IMR-90 (cell line): ENCODE measurements around the gene RINT1. TPM values are rescaled to one million over a fixed set of nuclear protein-coding genes. Genes with fewer than 3 reads are reported as not detected.

Experiments used
- ATAC-seq: fragments of 200-7000 bp; cut with Tn5 transposase; 2 replicates; pipeline ENCODE4 v1.9.1; 2020; ENCODE audit warnings: low read depth, mild to moderate bottlenecking, moderate library complexity
- BruUV-seq: library from RNA; stranded (reverse); fragments of 400-500 nt; replicated peaks from 2 replicates; lab custom pipeline; 2021; lab: Mats Ljungman, UMichigan
- CTCF ChIA-PET: fragments of 300-600 bp; formaldehyde crosslinking; extraction: SDS; loops from one replicate; lab custom pipeline; 2021; ENCODE audit warnings: antibody characterized with exemption; lab: Yijun Ruan, JAX
- POLR2A ChIA-PET: fragments of 300-600 bp; sonication (Branson Sonifier 250); formaldehyde crosslinking; loops from one replicate; lab custom pipeline; 2022; ENCODE audit warnings: antibody characterized with exemption; ENCODE audit not compliant: unreplicated experiment; lab: Charles Lee
- DNase-seq: peaks from one replicate; pipeline ENCODE4 v3.0.0; 2013
- H2AFZ ChIP-seq: replicated peaks from 2 replicates; pipeline ENCODE3; 2013; ENCODE audit warnings: low read length, mild to moderate bottlenecking; ENCODE audit not compliant: poor library complexity
- H2AK5ac ChIP-seq: 2 replicates; pipeline ENCODE4 v1.6.1; 2013; ENCODE audit warnings: low read depth, low read length, inconsistent platforms
- H2AK9ac ChIP-seq: replicated peaks from 2 replicates; pipeline ENCODE3; 2013; ENCODE audit warnings: mild to moderate bottlenecking, low read depth, low read length, moderate library complexity; ENCODE audit not compliant: poor library complexity
- H2BK120ac ChIP-seq: 2 replicates; pipeline ENCODE4 v1.6.1; 2013; ENCODE audit warnings: low read depth, low read length, inconsistent platforms
- H2BK15ac ChIP-seq: 3 replicates; pipeline ENCODE4 v1.6.1; 2013; ENCODE audit warnings: low read depth, low read length, inconsistent platforms
- H2BK20ac ChIP-seq: 2 replicates; pipeline ENCODE4 v1.6.1; 2013; ENCODE audit warnings: low read depth, mild to moderate bottlenecking, inconsistent platforms, low read length, moderate library complexity
- H2BK5ac ChIP-seq: 2 replicates; pipeline ENCODE4 v1.6.1; 2013; ENCODE audit warnings: mild to moderate bottlenecking, low read depth, low read length, inconsistent platforms; ENCODE audit not compliant: poor library complexity, severe bottlenecking
- H3K14ac ChIP-seq: replicated peaks from 2 replicates; pipeline ENCODE4 v1.6.1; 2013; ENCODE audit warnings: low read depth, low read length, inconsistent platforms
- H3K18ac ChIP-seq: 2 replicates; pipeline ENCODE4 v1.6.1; 2013; ENCODE audit warnings: low read depth, low read length, control low read depth
- H3K23ac ChIP-seq: 2 replicates; pipeline ENCODE4 v1.6.1; 2013; ENCODE audit warnings: low read depth, low read length, inconsistent platforms
- H3K27ac ChIP-seq: 2 replicates; pipeline ENCODE4 v1.5.1; 2013; ENCODE audit warnings: mild to moderate bottlenecking, control low read depth, low read length; ENCODE audit not compliant: insufficient read depth
- H3K27me3 ChIP-seq: 2 replicates; pipeline ENCODE4 v1.6.1; 2013; ENCODE audit warnings: low read length; ENCODE audit not compliant: control insufficient read depth, insufficient read depth
- H3K36me3 ChIP-seq: 2 replicates; pipeline ENCODE4 v1.6.1; 2013; ENCODE audit warnings: low read length, mixed read lengths; ENCODE audit not compliant: control insufficient read depth, insufficient read depth
- H3K4ac ChIP-seq: 2 replicates; pipeline ENCODE4 v1.6.1; 2013; ENCODE audit warnings: low read depth, low read length, inconsistent platforms
- H3K4me1 ChIP-seq: 2 replicates; pipeline ENCODE4 v1.6.1; 2013; ENCODE audit warnings: low read length, mixed read lengths; ENCODE audit not compliant: control insufficient read depth, insufficient read depth
- H3K4me2 ChIP-seq: 2 replicates; pipeline ENCODE4 v1.6.1; 2013; ENCODE audit warnings: low read depth, mild to moderate bottlenecking, control low read depth, low read length, moderate library complexity
- H3K4me3 ChIP-seq: 2 replicates; pipeline ENCODE4 v1.5.1; 2013; ENCODE audit warnings: low read depth, mild to moderate bottlenecking, control low read depth, low read length, moderate library complexity; ENCODE audit not compliant: insufficient read depth
- H3K56ac ChIP-seq: 2 replicates; pipeline ENCODE4 v1.6.1; 2013; ENCODE audit warnings: low read length, inconsistent platforms; ENCODE audit not compliant: insufficient read depth; ENCODE audit errors: extremely low read depth
- H3K79me1 ChIP-seq, 2 experiments: 2 replicates each; pipeline ENCODE4 v1.6.1; 2013; ENCODE audit warnings: low read length in 2 of 2, inconsistent platforms in 1 of 2, low read depth in 1 of 2
- H3K9ac ChIP-seq: 2 replicates; pipeline ENCODE4 v1.6.1; 2013; ENCODE audit warnings: low read depth, low read length, control low read depth
- H3K9me1 ChIP-seq: 2 replicates; pipeline ENCODE4 v1.6.1; 2013; ENCODE audit warnings: low read length, inconsistent platforms; ENCODE audit not compliant: insufficient read depth
- H3K9me3 ChIP-seq: 2 replicates; pipeline ENCODE4 v1.6.1; 2013; ENCODE audit warnings: low read length; ENCODE audit not compliant: control insufficient read depth, insufficient read depth
- H4K20me1 ChIP-seq: 2 replicates; pipeline ENCODE4 v1.6.1; 2013; ENCODE audit warnings: low read length, inconsistent platforms; ENCODE audit not compliant: insufficient read depth
- H4K5ac ChIP-seq: 2 replicates; pipeline ENCODE4 v1.6.1; 2013; ENCODE audit warnings: mild to moderate bottlenecking, low read depth, low read length, control low read depth
- H4K8ac ChIP-seq, 2 experiments: 2 replicates each; pipeline ENCODE4 v1.6.1; 2013; ENCODE audit warnings: low read depth in 2 of 2, low read length in 2 of 2, control low read depth in 1 of 2, inconsistent platforms in 1 of 2
- H4K91ac ChIP-seq: 2 replicates; pipeline ENCODE4 v1.6.1; 2013; ENCODE audit warnings: low read depth, low read length, inconsistent platforms; ENCODE audit not compliant: insufficient read depth
- ELK1 ChIP-seq: fragments of 150-350 bp; IDR thresholded peaks from 2 replicates; pipeline ENCODE4 v1.6.1; 2016; ENCODE audit warnings: low read depth, mild to moderate bottlenecking, low read length, moderate library complexity, borderline replicate concordance
- MAFK ChIP-seq: IDR thresholded peaks from 2 replicates; pipeline ENCODE4 v1.6.1; 2012; ENCODE audit warnings: low read depth, low read length, improper control_type of control experiment
- WGBS, 2 experiments: methylation state at CpG; one replicate each; pipeline versions ENCODE4 v1.1.5 to v1.1.7; 2013; ENCODE audit warnings: missing lambda C conversion rate in 2 of 2; ENCODE audit not compliant: insufficient read length in 1 of 2; ENCODE audit errors: extremely low coverage in 2 of 2; 5-methylcytosine and 5-hydroxymethylcytosine counted together
- dilution Hi-C: fragments of 300-500 bp; cut with HindIII; formaldehyde crosslinking; loops from one replicate; pipeline ENCODE4 v1.14.3; 2018; ENCODE audit warnings: low sequenced_read_pairs; ENCODE audit not compliant: unreplicated experiment
- in situ Hi-C: fragments of 300-500 bp; cut with MboI; formaldehyde crosslinking; loops from 3 replicates; pipeline ENCODE4 v1.14.3; 2019; ENCODE audit warnings: low sequenced_read_pairs, inconsistent platforms, mixed read lengths
- intact Hi-C: fragments of 100-400 bp; cut with micrococcal nuclease; formaldehyde crosslinking; loops from 2 replicates; pipeline ENCODE4 v1.10.0; 2022
- polyA plus RNA-seq, 3 experiments: library from polyadenylated mRNA; depleted of rRNA; stranded (reverse); fragments of >200 nt; gene quantifications; 2 replicates each; pipeline ENCODE4 v1.2.3, GENCODE V29; 2012; ENCODE audit warnings: low replicate concordance in 1 of 3
- total RNA-seq: library from RNA; depleted of rRNA; stranded (reverse); fragments of >200 nt; gene quantifications from 2 replicates; pipeline ENCODE4 v1.2.3, GENCODE V29; 2012

The RINT1 gene
- total and polyA plus RNA-seq, 2 of the 4 experiments (the other 2 are of a cell fraction) = 15.9 to 23.1 TPM

- Histone ChIP-seq H3K4me1 (no peaks in the 10 kb centered on the region), H3K4me3 (no peak overlapping the region), H3K9ac (no peak overlapping the region), H3K4ac (no peak overlapping the region), H2BK15ac (no peak overlapping the region), H2AFZ (no peak overlapping the region), H3K27ac (no peak overlapping the region), H3K56ac (no peak overlapping the region), H2BK20ac (no peak overlapping the region), H2BK5ac (no peak overlapping the region), H3K27me3 (no peaks in the 10 kb centered on the region), H3K4me2 (no peak overlapping the region), H4K5ac (no peak overlapping the region), H2AK9ac (no peak overlapping the region), H4K20me1 (no peaks in the 10 kb centered on the region), H2AK5ac (no peak overlapping the region), H4K8ac (no peak overlapping the region), H3K14ac (no peak overlapping the region), H3K9me1 (peaks cover 2% of the 10 kb centered on the region; the same call in 1 of the 2 replicates), H3K18ac (no peak overlapping the region), H3K9me3 (no peaks in the 10 kb centered on the region), H3K23ac (no peak overlapping the region), H4K91ac (no peak overlapping the region), H3K36me3 (peaks cover 18% of the 10 kb centered on the region), H2BK120ac (no peak overlapping the region), H3K79me1 (no peaks in the 10 kb centered on the region)
- intact Hi-C loops = no loop called here
- in situ Hi-C loops = no loop called here
- CTCF ChIA-PET = no interaction called here
- BruUV-seq = no TSS peak
- dilution Hi-C loops = no loop called here
- peak; percentile 48 for ATAC-seq
- 83% methylated on average over 8 of the region's 16 CpGs; no CpG with 5 or more reads in 1 of the 2 experiments for WGBS, 2 experiments
- peak; percentile 27 for DNase-seq
- TF ChIP-seq MAFK = peak; percentile 99
- no peak for TF ChIP-seq ELK1
- POLR2A ChIA-PET = no interaction called here
These were observed 80.1 kb downstream of the RINT1 start for GRCh38 chr7:105611856-105612775.
